Vagina (tissue), 2 donors: ENCODE measurements around the gene LTBP3. TPM values are rescaled to one million over a fixed set of nuclear protein-coding genes. Genes with fewer than 3 reads are reported as not detected.
"Not testable (repeated sequence)": the region's sequence is repeated elsewhere in the genome, so short reads cannot be mapped to it uniquely, and the experiment has no call there.

Source experiments
- DNase-seq, 2 donors: peaks; one replicate each; pipeline ENCODE4 v3.0.0-alpha.2; 2017; ENCODE audit errors: extremely low spot score in 2 of 2
- H3K27ac ChIP-seq: fragments of 200-600 bp; sonication (generic); one replicate; pipeline ENCODE4 v1.5.1; 2019
- H3K27me3 ChIP-seq: fragments of 200-600 bp; sonication (generic); one replicate; pipeline ENCODE4 v1.5.1; 2019
- H3K36me3 ChIP-seq, 2 donors: fragments of 200-600 bp; sonication (generic); one replicate each; pipeline ENCODE4 v1.5.1; 2017 to 2019
- H3K4me1 ChIP-seq: fragments of 200-600 bp; sonication (generic); one replicate; pipeline ENCODE4 v1.5.1; 2019
- H3K4me3 ChIP-seq, 2 donors: fragments of 200-600 bp; sonication (generic); 1 replicate in 1 of 2; 2 replicates in 1 of 2; pipeline ENCODE4 v1.5.1; 2016 to 2019
- H3K9me3 ChIP-seq: fragments of 200-600 bp; sonication (generic); one replicate; pipeline ENCODE4 v1.5.1; 2019
- POLR2A ChIP-seq, 2 donors: fragments of 450-650 bp; IDR thresholded peaks; one replicate each; pipeline ENCODE4 v1.6.1; 2017; ENCODE audit warnings: antibody characterized with exemption in 2 of 2, mild to moderate bottlenecking in 2 of 2, moderate library complexity in 2 of 2
- POLR2AphosphoS5 ChIP-seq, 2 donors: sonication (generic); formaldehyde crosslinking; IDR thresholded peaks; one replicate each; pipeline ENCODE4 v1.9.0; 2017; ENCODE audit warnings: antibody characterized with exemption in 2 of 2, mild to moderate bottlenecking in 2 of 2, low read depth in 1 of 2; ENCODE audit not compliant: insufficient read depth in 1 of 2
- intact Hi-C: fragments of 100-400 bp; cut with DNase I; formaldehyde crosslinking; loops from one replicate; pipeline ENCODE4 v1.15.1; 2023
- total RNA-seq: library from RNA; depleted of rRNA; stranded (reverse); fragments of >200 nt; gene quantifications from one replicate; pipeline ENCODE4 v1.2.3, GENCODE V29; 2016
- TF ChIP-seq, protein P1 (sequence below), 3 experiments: fragments of 450-650 bp in 2 of 3; fragments of 200-600 bp in 1 of 3; sonication (generic) in 1 of 3; IDR thresholded peaks; one replicate each; pipeline ENCODE4 v1.5.1; 2017 to 2019; ENCODE audit warnings: antibody characterized with exemption in 3 of 3, mild to moderate bottlenecking in 2 of 3, moderate library complexity in 2 of 3

LTBP3 gene
- total RNA-seq, 1 donor from 2014 or later = 246 TPM

DNA sequence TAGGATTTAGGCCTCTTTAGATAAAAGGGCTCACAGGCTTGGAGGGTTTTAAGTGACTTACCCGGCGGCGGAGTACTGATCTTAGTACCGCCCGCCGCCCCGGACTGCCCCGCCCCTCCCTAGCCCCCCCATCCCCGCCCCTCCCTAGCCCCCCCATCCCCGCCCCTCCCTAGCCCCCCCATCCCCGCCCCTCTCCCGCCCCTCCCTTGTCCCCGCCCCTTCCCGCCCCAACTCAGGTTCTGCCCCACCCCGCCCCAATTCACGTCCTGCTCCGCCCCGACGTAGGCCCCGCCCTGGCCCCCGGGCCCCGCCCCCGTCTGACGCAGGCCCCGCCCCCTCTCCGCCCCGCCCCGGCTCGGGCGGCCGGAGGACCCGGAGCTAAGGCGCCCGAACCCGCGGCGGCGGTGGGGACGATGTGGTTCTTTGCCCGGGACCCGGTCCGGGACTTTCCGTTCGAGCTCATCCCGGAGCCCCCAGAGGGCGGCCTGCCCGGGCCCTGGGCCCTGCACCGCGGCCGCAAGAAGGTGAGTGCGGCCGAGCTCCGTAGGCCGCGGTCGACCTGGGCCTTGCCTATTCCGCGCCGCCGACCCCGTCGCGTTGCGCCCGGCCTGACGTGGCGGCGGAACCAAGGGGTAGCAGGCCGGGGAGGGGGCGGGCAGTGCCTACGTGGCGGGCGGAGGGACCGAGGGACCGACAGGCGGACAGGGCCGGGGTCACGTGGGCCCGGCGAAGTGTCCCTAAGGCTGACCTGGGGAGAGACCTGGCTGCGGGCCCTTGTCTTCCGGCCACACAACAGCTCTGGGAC is 33.2 kb downstream of the LTBP3 start, which contains the start of gene SCYL1:
TSS of gene SCYL1 (plus strand) at position 343 of the 805 bp plus-strand sequence. CDS start at position 414, 71 bp downstream.
- TF ChIP-seq POLR2AphosphoS5 (IDR thresholded peaks at IDR 0.05; ENCODE audit: insufficient read depth in 1 of 2, low read depth in 1 of 2) = peak in 1 of 2 donors; percentile 76
- TF ChIP-seq, protein P1, sequence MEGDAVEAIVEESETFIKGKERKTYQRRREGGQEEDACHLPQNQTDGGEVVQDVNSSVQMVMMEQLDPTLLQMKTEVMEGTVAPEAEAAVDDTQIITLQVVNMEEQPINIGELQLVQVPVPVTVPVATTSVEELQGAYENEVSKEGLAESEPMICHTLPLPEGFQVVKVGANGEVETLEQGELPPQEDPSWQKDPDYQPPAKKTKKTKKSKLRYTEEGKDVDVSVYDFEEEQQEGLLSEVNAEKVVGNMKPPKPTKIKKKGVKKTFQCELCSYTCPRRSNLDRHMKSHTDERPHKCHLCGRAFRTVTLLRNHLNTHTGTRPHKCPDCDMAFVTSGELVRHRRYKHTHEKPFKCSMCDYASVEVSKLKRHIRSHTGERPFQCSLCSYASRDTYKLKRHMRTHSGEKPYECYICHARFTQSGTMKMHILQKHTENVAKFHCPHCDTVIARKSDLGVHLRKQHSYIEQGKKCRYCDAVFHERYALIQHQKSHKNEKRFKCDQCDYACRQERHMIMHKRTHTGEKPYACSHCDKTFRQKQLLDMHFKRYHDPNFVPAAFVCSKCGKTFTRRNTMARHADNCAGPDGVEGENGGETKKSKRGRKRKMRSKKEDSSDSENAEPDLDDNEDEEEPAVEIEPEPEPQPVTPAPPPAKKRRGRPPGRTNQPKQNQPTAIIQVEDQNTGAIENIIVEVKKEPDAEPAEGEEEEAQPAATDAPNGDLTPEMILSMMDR (IDR thresholded peaks at IDR 0.05) = no peak
- TF ChIP-seq POLR2A (IDR thresholded peaks at IDR 0.05) = peak in 1 of 2 donors; percentile 67
- H3K9me3 ChIP-seq = no peaks in the 10 kb centered on the region
- peak within 1 kb of the TSS; percentile 85 for H3K27ac ChIP-seq
- H3K4me3 ChIP-seq = peak within 1 kb of the TSS; percentile 88 to 98
- H3K27me3 ChIP-seq = no peaks in the 10 kb centered on the region
- DNase-seq = no peak
- H3K36me3 ChIP-seq = peaks cover 0 to 20% of the 10 kb centered on the region in 2 donors
- peaks cover 20% of the 10 kb centered on the region for H3K4me1 ChIP-seq
- intact Hi-C loops = no loop called here

- Histone ChIP-seq H3K4me1 (peaks cover 20% of the 10 kb centered on the region), H3K9me3 (no peaks in the 10 kb centered on the region), H3K36me3 (peaks cover 0 to 15% of the 10 kb centered on the region in 2 donors), H3K4me3 (peak overlapping the region; percentile 88 to 98), H3K27me3 (no peaks in the 10 kb centered on the region), H3K27ac (peak overlapping the region; percentile 77)
- intact Hi-C loops = no loop called here
- no peak for TF ChIP-seq POLR2A (IDR thresholded peaks at IDR 0.05)
- TF ChIP-seq, protein P1 (IDR thresholded peaks at IDR 0.05) = no peak
- no peak for DNase-seq
Observed at GRCh38 chr11:65524014-65524740, 34.0 kb downstream of the LTBP3 start.

- H3K4me3 ChIP-seq, H3K9me3 ChIP-seq, DNase-seq, intact Hi-C loops, H3K27me3 ChIP-seq: not testable (repeated sequence)
- H3K4me1 ChIP-seq = peaks cover 20% of the 10 kb centered on the region
- H3K27ac ChIP-seq = peak overlapping the region; percentile 77
- peaks cover 0 to 12% of the 10 kb centered on the region in 2 donors for H3K36me3 ChIP-seq
Observed at GRCh38 chr11:65523631-65523968, 34.6 kb downstream of the LTBP3 start.

DNA sequence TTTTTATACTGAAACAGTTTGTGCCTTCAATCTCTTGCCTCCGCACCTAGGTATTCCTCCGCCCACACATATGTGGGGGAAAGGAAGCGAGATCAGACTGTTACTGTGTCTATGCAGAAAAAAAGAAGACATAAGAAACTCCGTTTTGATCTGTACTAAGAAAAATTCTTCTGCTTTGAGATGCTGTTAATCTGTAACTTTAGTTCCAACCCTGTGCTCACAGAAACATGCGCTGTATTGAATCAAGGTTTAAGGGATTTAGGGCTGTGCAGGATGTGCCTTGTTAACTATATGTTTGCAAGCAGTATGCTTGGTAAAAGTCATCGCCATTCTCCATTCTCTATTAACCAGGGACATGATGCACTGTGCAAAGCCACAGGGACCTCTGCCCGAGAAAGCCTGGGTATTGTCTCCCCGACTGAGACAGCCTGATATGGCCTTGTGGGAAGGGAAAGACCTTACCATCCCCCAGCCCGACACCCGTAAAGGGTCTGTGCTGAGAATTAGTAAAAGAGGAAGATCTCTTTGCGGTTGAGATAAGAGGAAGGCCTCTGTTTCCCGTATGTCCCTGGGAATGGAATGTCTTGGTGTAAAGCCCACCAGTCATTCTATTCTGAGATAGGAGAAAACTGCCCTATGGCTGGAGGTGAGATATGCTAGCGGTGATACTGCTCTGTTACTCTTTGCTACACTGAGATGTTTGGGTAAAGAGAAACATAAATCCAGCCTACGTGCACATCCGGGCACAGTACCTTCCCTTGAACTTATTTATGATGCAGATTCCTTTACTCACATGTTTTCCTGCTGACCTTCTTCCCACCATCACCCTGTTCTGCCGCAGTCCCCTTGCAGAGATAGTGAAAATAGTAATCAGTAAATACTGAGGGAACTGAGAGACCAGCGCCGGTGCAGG is 35.2 kb downstream of the LTBP3 start:
- H3K36me3 ChIP-seq, H3K9me3 ChIP-seq, H3K27ac ChIP-seq, H3K4me3 ChIP-seq, H3K27me3 ChIP-seq, DNase-seq, intact Hi-C loops: not testable (repeated sequence)
- H3K4me1 ChIP-seq = peaks cover 20% of the 10 kb centered on the region

- H3K9me3 ChIP-seq, DNase-seq, H3K27ac ChIP-seq, H3K36me3 ChIP-seq, intact Hi-C loops, H3K4me3 ChIP-seq, H3K27me3 ChIP-seq: not testable (repeated sequence)
- peaks cover 20% of the 10 kb centered on the region for H3K4me1 ChIP-seq
Observed at GRCh38 chr11:65521777-65522521, 36.2 kb downstream of the LTBP3 start.

DNA sequence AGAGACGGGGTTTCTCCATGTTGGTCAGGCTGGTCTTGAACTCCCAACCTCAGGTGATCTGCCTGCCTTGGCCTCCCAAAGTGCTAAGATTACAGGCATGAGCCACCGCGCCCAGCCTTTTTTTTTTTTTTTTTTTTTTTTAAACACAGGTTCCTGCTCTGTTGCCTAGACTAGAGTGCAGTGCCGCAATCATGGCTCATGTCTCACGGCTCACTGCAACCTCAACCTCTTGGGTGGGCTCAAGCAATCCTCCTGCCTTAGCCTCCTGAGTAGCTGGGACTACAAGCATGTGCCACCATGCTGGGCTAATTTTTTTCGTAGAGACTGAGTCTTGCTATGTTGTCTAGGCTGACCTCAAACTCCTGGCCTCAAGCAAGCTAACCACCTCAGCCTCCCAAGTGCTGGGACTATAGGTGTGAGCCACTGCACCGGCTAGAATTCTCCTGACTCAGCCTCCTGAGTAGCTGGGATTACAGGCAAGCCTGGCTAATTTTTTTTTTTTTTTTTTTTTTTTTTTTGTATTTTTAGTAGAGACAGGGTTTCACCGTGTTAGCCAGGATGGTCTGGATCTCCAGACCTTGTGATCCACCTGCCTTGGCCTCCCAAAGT is 39.1 kb downstream of the LTBP3 start:
- H3K27ac ChIP-seq, H3K4me1 ChIP-seq, H3K4me3 ChIP-seq, H3K36me3 ChIP-seq, H3K9me3 ChIP-seq, H3K27me3 ChIP-seq, DNase-seq: not testable (repeated sequence)
- intact Hi-C loops = loop anchor here (10.0 kb wide), 1 partner anchor 244 kb away; no protein-coding TSS in a partner anchor
